Stimulated activated CD4-positive, alpha-beta T cell treated with anti-CD3 and anti-CD28 coated beads, Interleukin-2, amount 100 ng/mL, for 24 hours (primary cell): Measurements from ENCODE around the gene AMZ1.
"Not testable (repeated sequence)": the region's sequence is repeated elsewhere in the genome, so short reads cannot be mapped to it uniquely, and the experiment has no call there.

Experiments
- DNase-seq, 2 donors: peaks; one replicate each; pipeline ENCODE4 v3.0.0-alpha.2; 2020

AMZ1 gene

DNA sequence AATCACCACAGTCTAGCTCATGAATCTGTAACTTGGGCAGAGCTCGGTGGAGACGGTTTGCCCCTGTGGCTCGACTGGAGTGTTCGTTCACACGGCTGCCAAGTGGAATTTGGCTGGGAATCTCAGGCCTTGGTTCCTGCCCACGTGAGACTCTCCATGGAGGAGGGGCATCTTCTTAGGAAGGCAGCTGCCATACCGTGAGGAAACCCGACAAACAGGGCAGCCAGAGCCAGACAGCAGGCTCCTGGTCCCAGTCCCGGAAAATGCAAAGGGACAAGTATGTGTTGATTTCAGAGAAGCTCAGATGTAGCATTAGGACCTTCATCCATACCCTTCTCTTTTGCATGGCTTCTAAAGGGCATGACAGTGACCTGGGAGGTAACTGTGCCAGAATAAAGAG lies 26.6 kb downstream of the AMZ1 start:
- no peak for DNase-seq

DNA sequence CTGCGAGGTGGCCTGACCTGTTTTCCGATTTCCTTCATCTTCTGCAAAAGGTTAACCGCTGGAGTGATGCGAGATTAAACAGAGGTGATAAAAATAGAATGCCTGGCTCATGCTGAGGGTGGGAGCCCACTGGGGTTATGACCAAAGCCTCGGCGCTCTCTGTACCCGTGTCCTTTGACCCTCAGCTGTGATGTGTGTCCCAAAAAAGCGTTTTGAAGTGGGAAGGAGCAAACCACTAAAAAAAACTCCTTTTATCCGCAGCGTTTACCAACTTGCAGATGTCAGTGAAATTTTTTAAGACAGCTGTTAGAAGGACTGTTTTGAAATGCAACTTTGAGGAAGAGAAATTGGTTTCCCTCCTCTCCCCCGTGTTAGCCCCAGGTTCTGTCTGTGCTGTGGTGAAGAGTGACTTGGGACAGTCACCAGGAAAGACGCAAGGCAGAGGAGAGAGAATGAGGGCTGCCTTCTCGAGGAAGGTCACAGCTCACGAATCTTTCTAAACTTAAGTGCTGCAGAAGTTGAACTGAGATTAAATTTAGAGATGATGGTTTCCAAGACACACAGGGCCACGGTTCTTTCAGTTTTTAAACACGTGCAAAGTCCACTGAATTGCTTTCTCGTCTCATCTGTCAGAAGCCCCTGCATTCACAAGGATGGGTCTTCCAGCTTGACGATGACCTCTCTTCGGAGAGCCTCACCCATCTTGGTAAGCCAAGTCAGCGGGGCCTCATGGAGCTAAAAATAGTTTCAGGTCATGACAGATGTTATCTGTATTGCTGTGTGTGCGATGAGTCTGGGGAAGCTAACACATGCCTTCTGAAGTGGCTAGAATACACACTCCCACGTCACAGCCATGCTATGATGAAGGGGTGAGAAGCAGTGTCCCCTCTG lies 27.6 kb downstream of the AMZ1 start:
- DNase-seq = peak; percentile 42 to 55

DNA sequence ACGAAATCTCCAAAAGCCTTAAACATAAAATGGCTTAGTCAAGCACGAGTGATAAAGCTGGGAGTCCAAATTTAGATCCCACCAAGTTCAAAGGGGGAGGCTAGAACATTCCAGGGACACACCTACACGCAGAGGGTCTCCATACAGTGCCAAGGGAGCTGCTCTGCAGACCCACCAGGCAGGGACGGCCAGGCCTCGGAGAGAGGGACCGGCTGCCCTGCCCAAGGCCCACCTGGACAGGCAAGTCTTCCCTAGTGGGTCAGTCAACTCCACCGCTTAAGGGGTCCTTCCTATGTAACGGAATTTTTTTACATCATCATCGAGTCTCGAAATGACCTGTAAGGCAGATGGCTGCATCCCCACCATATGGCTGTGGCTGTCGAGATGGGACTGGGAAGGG lies 28.5 kb downstream of the AMZ1 start:
- DNase-seq = no peak

DNA sequence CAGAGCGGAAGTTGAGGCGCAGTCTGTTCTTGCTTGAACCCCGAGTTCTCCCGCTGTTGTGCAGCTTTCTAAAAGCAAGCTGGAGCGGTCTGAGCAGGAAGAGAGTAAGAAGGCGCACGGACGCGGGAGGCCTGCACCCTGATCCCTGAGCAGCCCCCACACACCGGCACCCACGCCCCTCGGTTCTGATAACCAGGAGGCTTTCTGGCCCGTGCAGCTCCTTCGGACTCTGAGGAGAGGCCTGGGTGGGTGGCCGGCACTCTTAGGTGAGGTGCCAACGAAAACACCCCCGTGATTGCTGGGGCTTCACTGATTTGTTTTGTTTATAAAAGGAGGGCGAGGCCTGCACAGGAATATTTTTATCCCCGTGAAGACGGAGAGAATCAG lies 28.9 kb downstream of the AMZ1 start:
- DNase-seq = no peak

DNA sequence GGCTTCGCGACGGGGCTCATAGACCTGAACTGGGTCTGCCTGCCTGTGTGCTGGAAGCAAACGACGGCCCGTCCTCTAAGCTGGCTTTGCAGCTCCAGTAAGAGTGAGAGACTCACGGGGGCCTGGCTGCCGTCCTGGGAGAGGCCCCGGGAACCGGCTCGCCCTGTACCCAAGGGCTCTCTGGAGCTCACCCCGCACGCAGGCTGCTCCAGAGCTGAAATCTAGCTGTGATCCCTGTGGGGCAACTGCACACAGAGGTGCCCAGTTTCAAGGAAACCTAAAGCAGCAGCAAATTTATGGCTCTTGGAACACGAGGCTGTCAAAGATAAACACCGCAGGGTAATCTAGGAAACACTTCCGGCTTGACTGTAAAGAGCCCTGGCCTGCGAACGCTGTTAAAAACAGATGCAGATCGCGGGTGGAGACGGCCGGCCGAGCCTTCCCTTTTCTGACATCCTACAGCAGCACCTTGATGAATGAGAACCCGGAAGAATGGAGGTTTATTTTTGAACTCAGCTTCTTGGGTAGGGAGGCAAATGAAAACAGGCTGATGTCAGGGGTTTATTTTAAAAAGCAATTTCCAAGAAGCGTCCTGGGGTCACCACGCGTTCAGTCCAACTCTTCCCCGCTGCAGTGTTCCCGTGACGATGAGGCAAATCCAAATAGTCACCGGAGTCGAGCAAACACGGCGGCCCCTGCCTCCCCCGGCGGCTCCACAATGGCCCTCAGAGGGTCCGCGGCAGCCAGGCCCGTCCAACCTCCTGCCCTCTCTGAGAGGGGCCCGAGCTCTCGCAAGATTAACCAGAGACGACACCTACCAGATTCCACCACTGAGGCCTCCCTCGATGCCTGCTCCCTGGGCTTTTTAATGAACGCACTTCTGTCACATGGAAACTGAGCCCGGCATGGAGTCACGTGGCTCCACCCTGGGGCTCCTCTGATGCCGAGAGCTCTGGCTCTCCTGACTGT lies 29.6 kb downstream of the AMZ1 start:
- no peak for DNase-seq

DNA sequence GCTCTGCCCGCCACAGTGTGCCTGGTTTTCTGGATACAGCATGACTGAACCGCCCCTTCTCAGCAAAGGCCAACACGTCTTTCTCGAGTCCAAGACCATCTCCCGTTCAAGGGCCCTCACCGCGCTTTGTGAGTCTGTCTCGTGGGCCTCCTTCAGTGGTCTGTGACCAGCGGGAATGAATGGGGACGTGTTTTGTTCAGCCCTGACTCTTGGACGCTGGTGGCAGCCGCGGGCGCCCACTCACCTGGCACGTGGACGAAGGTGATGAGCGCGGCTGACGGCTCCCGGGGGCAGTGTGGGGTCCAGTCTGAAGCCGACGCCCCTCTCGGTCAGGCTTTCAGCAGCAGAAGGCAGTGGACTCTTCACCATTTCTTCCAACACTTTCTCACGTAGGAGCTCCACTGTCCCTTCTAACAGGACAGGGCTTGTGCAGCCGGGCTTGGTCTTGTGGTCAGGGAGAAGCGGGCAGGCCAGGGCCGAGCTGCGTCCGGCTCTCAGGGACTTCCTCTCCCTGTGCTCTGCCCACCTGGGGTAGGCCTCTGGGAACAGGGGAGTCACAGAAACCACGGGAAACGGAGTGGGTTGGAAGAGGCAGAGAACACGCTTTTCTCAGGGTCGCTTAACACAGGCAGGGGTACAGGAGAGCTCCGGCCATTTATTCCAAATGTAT lies 30.4 kb downstream of the AMZ1 start:
- DNase-seq = no peak

DNA sequence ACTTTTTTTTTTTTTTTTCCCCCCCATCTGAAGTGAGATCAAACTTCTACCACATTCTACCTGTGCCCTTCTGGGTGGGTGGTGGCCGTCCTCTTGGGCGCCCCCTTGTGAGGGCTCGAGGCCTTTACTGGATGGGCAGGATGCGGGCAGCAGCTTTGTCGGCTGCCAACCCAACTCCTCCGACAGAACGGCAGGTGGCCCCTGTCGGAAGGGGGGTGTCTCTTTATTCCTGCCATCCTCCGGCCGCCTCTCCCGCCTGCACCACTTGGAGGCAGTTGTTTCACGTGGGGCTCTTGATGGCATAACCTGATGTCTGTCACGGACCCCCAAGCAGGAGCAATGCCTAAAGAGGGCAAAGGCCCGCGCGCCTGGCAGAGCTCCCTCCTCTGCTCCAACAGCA lies 31.0 kb downstream of the AMZ1 start:
- DNase-seq = peak; percentile 70 to 77

DNA sequence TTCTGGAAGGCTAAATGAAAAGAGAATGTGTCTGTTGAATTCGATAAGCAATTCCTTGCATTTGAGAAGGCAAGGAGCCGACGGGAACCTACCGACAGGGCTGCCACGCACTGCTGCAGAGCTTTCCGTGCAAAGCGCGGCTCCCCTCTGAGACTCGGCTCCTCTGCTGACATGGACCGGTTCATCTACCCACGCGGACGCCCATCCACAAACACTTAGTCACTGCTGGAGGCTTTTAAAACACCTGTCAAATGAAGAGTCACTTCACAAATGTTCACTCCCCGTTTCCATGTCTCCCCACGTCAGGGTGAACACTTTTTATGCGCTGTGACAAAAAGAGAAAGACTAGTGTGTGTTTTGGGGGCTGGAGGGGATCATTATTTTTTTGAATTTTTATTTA lies 32.0 kb downstream of the AMZ1 start:
- no peak for DNase-seq

DNA sequence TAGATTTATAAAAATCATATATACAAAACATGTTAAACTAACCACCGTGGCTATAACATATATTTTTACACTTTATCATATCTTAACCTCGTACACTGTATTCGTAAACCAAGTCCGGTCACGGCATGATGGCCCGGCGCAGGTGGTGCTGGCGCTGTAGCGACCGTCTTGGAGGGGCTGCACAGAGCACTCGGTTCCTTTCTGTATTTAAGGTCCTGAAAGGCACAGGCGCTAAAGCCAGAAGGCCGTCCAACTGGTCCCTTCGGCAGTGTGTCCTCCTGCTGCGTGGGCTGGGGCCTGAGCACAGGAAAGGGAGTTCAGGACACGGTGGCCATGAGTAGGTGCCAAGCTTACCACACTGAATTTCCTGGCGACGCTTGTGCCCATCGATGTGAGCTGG lies 33.8 kb downstream of the AMZ1 start:
- DNase-seq = no peak

DNA sequence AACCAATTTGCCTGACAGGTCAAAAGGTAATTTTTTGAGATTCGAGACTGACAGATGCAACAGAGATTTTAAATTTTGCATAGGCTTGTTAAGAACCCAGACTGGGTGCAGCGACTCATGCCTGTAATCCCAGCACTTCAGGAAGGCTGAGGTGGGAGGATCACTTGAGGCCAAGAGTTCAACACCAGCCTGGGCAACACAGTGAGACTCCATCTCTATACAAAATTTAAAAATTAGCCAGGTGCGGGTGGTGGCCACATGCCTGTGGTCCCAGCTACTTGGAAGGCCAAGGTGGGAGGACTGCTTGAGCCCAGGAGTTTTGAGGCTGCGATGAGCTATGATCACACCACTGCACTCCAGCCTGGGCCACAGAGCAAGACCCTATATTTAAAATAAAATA lies 34.6 kb downstream of the AMZ1 start:
- no peak for DNase-seq

DNA sequence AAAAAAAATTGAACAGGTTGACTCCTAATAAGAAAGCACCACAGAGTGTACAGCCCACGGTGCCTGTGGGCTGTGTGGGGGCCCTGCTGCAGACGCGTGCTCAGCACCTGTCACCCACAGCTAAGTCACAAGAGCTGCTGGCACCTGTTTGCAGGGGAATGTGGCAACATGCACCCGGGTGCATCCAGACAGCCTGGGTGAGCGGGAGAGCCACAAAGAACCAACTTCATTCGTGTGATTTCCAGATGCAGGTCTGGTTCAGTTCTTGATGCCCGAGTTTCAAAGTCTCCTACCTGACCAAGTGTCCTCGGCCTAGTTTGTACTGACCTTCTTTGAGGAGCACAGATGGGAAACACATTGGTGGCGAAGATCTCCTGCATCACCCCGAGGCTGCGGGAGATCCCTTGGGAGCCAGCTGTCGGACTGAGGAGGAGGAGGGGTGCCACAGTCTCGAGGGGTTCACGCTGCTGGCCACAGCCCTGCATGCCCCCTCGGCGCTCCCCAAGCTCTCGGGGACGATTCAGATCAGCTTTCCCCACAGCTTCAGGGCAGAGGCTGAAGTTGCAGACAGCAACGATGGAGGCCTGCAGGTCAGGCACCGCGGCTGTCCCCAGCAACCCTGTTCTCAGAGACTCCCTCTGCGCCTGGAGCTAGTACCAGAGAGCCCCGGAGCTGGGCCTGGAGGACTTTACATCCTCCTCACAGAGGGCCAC lies 35.3 kb downstream of the AMZ1 start:
- DNase-seq = no peak

DNA sequence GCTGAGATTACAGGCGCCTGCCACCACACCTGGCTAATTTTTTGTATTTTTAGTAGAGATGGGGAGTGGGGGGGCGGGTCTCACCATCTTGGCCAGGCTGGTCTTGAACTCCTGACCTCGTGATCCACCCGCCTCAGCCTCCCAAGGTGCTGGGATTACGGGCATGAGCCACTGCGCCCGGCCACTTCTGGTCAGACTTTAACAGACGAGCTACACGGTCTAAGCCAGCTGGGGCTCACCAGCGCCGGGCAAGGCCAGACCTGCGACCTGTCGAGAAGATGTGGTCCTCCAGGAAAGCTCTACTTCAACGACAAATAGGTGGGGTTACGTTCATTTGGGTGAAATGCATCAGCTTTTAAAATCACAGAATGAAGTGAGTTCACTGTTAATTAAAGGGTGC lies 36.0 kb downstream of the AMZ1 start:
- not testable (repeated sequence) for DNase-seq

DNA sequence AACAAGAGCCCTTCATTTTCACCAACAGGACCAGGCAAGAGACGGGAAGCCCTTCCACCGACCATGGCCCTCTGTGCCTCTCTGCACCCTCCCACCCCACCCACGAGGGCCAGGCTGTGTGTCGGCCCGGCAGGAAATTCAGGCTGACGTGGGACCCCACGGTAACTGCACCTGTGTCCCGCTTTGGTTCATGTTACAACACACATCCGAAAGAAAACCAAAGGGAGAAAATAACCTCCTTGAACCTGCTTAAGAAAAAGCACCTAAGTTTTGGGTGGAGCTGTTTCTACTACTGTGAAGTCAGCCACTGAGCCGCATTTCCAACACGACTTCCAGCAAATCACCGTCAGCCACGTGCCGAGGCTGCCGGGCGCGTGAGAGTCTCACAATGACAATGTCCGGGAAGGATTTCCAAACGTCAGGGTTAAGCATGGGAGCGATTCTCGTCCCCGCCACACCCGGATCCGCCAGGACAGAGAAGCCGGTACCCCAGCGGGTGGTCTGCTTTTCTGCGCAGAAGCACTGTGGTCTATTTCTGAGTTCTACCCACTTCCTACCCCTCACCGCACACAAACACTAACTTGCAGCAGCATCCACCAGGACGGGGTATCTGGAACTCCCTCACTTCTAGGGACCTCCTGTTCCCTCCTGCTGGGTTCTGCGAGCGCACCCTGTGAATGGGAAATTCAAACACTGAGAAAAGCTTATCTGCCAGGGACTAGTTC lies 36.6 kb downstream of the AMZ1 start:
- DNase-seq = no peak

DNA sequence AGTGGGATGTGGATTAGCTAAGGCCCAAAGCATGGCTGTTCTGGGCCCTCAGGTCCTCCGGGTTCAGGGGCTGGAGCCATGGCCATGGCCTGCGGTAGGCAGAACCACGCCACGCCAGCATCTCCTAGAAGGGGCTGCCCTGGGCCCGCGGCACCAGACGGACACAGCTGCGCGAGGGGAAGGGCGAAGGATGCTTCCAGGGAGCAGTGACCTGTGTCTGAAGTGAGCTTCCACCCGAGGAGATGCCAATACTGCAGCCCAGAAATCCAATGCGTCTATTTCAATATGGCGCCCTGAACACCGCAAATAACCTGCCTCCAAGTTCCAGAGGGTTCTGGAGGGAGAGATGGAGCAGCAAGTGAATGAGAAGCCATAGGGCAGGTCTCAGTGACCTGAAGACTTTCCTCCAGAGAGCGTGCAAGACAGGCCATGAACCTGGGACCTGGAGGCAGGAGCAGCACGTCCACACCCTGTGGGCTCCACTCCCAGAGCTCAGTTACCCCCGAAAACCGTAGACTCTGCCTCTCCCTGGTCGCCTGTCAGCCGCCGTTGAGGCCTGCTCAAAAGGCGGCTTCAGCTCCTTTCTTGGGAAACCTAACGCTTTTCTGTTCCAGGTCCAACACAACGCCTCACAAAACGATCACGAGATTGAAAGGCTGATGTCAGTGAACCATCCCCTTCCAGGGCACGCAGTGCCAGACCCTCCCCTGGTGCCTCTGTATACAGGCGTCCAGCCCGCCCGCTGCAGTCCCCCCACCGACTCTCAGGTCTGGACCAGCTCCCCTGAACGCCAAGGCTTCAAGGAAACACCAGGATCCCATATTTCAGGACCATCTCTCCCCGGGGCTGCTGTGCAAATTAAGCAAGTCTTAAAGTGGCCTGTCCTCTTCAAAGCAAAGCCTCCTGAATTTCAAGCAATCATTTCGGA lies 37.4 kb downstream of the AMZ1 start:
- no peak for DNase-seq

DNA sequence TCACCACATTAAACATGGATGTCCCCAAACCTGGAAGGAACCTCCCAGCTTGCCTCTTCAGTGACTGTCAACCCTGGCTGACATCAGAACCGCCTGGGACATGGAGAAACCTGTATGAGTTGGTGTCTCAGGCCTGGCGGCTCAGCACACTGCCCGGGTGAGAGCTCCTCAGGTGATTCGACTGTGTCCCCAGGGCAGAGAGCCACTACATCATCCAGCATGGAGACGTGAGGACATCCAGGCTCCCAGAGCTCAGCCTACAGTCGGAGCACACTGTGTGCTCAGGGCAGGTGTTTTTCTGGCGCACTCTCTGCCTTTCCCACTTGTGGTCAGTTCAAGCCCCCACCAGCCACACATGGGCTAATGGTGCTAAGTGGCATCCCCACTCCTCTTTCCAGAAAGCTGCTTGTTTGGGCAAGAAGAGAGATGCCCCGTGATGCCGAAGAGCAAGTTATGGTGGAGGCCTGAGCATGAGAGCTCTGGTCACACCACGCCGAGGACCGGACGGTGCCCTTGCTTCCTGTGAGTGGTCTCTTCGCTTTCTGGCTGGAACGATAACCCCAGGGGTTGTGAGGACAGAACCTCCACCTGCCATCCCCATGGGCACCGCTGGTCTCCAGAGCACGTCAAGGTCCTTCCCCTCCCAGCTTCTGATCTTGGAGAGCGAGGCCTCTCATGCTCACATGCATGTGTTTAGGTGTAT lies 38.5 kb downstream of the AMZ1 start:
- DNase-seq = no peak

DNA sequence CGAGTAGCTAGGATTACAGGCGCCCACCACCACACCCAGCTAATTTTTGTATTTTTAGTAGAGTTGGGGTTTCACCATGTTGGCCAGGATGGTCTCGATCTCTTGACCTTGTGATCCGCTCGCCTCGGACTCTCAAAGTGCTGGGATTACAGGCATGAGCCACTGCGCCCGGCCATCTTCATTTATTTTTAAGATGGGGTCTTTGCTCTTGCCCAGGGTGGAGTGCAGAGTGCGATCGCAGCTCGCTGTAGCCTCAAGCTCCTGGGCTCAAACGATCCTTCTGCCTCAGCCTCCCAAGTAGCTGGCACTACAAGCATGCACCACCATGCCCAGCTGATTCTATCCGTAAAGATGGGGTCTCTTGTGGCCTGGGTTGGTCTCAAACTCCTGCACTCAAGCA lies 39.2 kb downstream of the AMZ1 start:
- DNase-seq = not testable (repeated sequence)

DNA sequence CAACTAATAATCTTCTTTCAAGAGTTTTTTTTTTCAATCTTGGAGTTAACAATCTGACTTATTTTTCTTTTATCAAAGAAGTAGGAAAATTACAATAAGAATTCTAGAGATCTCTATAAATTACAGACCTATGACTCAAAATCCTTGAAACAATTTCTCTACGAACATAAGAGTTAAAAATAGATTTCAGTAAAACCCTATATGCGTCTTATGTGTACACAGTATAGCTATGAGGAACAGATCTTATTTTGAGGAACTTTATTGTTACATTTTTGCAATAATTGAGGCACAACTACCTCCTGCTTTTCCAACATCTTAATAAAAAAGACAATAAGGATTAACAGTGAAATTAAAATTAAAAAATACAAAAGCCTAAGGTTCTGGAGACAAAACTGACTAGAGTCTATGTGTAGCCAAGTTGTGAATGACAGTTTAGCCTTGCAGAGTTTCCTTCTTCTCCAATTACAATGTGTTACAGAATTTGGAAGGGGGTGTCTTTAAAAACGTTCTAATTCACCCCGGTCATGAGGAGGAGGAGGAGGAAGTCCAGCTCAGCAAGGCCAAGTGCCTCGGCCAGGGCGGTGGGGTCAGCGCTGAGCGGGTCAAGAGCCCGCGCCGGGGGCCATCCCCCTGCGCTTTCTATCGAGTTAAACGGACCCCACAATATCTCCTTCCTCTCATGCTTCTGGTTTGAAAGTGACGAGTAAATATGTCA lies 40.5 kb downstream of the AMZ1 start:
- DNase-seq = no peak

DNA sequence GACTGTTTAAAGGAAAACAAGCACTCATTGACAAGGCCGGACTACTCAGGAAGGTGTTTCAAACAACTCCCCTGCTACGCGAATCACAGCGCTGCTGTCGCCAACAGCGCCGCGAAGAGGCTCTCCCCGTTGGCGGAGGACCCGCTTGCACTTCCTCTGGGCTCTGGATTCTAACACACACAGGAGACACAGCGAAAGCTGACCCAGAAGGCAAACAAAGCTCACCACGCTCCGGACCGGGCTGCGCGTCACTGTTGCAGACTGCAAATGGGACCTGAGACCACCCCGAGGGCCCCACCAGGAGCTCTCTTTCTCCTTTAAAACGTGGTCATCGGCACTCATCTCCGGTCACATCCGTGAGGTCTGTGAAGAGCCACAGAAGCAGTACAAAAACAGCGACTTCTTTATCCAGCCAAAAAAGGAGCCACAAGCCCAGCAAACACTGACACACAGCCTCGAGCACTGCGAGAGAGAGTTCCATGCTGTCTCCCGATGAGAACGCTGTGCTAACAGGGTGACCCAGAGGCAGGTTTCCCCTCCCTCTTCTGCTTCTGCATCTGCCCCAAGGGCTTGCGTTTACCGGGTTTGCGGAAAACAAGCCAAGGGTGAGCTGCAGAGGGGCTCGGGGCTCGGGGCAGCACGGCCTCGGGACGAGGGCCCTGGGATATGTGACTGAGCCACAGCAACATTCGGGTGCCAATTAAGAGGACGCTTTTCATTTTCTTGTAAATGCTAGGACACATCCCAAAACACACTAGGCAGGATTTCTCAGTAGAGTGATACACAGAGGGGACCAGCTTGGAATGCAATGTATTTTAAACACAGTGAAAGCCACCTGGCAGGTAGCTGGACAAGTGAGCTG lies 41.3 kb downstream of the AMZ1 start:
- peak in 1 of 2 donors; percentile 12 for DNase-seq
